Measurements from ENCODE around the gene SETDB2.

DNA sequence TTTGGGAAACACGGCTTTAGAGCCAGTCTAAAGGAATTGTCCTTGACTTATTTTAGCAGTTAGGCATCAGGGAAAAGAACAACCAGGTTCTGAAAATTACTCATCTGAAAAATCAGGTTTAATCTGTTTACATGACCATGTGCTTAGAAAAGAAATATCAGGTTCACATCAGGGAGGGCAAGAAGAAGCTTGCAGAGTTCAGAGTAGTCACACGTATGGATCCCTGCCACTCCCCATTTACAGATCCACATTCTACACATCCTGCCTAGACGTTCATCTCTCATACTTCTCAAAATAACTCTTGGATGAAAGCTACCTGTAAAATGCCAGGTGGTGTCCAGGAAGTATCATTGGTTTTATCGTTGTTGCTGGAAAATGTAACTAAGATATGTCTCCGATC, 37.7 kb downstream of the SETDB2 start:
- TF ChIP-seq POLR2A (IDR thresholded peaks at IDR 0.05; ENCODE audit: low read depth, low read length), result no peak
- TF ChIP-seq POLR2AphosphoS5 (IDR thresholded peaks at IDR 0.05; ENCODE audit: low read depth, low read length), result no peak

Measured in GM12892 (cell line).